Measurements from ENCODE around the gene TRIM56.

DNA sequence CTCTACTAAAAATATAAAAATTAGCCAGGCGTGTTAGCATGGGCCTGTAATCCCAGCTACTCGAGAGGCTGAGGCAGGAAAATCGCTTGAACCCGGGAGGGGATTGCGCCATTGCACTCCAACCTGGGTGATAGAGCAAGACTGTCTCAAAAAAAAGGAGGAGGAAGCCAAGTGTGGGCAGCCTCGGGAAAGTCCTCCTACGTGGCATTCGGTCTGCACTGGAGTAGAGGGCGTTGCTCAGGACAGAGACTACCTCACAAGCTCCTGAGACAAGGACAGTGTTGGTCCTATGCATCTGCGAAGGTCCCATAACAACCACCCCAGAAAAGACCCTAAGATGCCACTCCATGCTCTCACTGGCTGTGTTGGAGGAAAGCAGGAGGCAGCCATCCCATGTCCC lies 31.6 kb downstream of the TRIM56 start:
- TF ChIP-seq KLF6 (CRISPR knock-in tag; IDR thresholded peaks at IDR 0.05) (no peak), U2AF2 (IDR thresholded peaks at IDR 0.05; ENCODE audit: low read depth, low read length) (no peak), CTCF (CRISPR knock-in tag; IDR thresholded peaks at IDR 0.05) (no peak), ZBTB49 (CRISPR knock-in tag; IDR thresholded peaks at IDR 0.05; ENCODE audit: borderline replicate concordance) (no peak), ZNF282 (IDR thresholded peaks at IDR 0.05; ENCODE audit: partially characterized antibody) (no peak), IKZF4 (CRISPR knock-in tag; IDR thresholded peaks at IDR 0.05; ENCODE audit: borderline replicate concordance, low read depth, not compliant biosample characterization) (no peak)
